Prostate gland (tissue), 2 donors: ENCODE measurements around the gene WWOX. TPM values are rescaled to one million over a fixed set of nuclear protein-coding genes. Genes with fewer than 3 reads are reported as not detected.

Experiments used
- DNase-seq: peaks from one replicate; pipeline ENCODE4 v3.0.0-alpha.2; 2019; ENCODE audit warnings: low spot score
- H3K27ac ChIP-seq, 2 donors: fragments of 200-600 bp; sonication (generic); 2 replicates each; pipeline ENCODE4 v1.5.1; 2017 to 2019
- H3K27me3 ChIP-seq: fragments of 200-600 bp; sonication (generic); replicated peaks from 2 replicates; pipeline ENCODE4 v1.5.1; 2019; ENCODE audit not compliant: insufficient read depth
- H3K36me3 ChIP-seq, 2 donors: fragments of 200-600 bp; sonication (generic); 1 replicate in 1 of 2; 2 replicates in 1 of 2; pipeline versions ENCODE4 v1.5.1 to v1.8.1; 2017 to 2019
- H3K4me1 ChIP-seq: fragments of 200-600 bp; sonication (generic); replicated peaks from 2 replicates; pipeline ENCODE4 v1.5.1; 2019
- H3K4me3 ChIP-seq, 2 donors: fragments of 200-600 bp; sonication (generic); 2 replicates each; pipeline ENCODE4 v1.5.1; 2017 to 2019
- H3K9me3 ChIP-seq: fragments of 200-600 bp; sonication (generic); 2 replicates; pipeline ENCODE4 v1.5.1; 2017
- POLR2A ChIP-seq: fragments of 450-650 bp; IDR thresholded peaks from one replicate; pipeline ENCODE4 v1.6.1; 2016; ENCODE audit warnings: antibody characterized with exemption, mild to moderate bottlenecking
- POLR2AphosphoS5 ChIP-seq: sonication (generic); formaldehyde crosslinking; IDR thresholded peaks from one replicate; pipeline ENCODE4 v1.6.1; 2017; ENCODE audit warnings: antibody characterized with exemption
- WGBS: methylation state at CpG from one replicate; pipeline ENCODE4 v1.1.5; 2018; 5-methylcytosine and 5-hydroxymethylcytosine counted together
- intact Hi-C: fragments of 100-400 bp; cut with DNase I; formaldehyde crosslinking; loops from one replicate; pipeline ENCODE4 v1.14.2; 2022
- total RNA-seq, 2 donors: library from RNA; depleted of rRNA; stranded (reverse); fragments of >200 nt; gene quantifications; one replicate each; pipeline ENCODE4 v1.1.0, GENCODE V29; 2016
- TF ChIP-seq, protein P1 (sequence below), 4 experiments: fragments of 200-600 bp in 2 of 4; fragments of 450-650 bp in 2 of 4; sonication (generic) in 2 of 4; IDR thresholded peaks; 1 replicate in 3 of 4; 2 replicates in 1 of 4; pipeline ENCODE4 v1.5.1; 2016 to 2019; ENCODE audit warnings: antibody characterized with exemption in 4 of 4, mild to moderate bottlenecking in 2 of 4, moderate library complexity in 2 of 4

The WWOX gene
- total RNA-seq, 2 donors from 2014 or later: 93.2 to 99.4 TPM

DNA sequence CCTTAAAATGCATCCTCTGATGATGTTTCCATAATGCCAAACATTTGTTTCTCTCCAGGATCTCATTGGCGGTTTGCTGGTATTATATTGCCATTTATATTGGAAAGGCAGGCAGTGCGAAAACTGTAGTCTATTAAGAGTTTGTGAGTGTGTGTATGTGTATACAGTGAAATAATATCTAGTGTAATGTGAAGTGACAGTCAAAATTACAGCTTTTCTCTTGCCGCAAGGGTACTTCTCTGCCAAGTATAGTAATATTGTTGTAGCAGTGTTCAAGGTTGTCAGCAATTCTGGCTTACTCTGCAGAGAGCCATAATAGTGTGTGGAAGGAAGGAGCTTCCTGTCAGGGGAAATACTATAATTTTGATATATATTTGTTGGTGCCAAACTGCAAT, 178.6 kb downstream of the WWOX start:
- intact Hi-C loops: no loop called here
- TF ChIP-seq POLR2A: no peak
- TF ChIP-seq, protein P1, sequence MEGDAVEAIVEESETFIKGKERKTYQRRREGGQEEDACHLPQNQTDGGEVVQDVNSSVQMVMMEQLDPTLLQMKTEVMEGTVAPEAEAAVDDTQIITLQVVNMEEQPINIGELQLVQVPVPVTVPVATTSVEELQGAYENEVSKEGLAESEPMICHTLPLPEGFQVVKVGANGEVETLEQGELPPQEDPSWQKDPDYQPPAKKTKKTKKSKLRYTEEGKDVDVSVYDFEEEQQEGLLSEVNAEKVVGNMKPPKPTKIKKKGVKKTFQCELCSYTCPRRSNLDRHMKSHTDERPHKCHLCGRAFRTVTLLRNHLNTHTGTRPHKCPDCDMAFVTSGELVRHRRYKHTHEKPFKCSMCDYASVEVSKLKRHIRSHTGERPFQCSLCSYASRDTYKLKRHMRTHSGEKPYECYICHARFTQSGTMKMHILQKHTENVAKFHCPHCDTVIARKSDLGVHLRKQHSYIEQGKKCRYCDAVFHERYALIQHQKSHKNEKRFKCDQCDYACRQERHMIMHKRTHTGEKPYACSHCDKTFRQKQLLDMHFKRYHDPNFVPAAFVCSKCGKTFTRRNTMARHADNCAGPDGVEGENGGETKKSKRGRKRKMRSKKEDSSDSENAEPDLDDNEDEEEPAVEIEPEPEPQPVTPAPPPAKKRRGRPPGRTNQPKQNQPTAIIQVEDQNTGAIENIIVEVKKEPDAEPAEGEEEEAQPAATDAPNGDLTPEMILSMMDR (IDR thresholded peaks at IDR 0.05): no peak
- TF ChIP-seq POLR2AphosphoS5: no peak
- no peaks in the 10 kb centered on the region for H3K27me3 ChIP-seq
- no peaks in the 10 kb centered on the region for H3K36me3 ChIP-seq
- H3K4me1 ChIP-seq: no peaks in the 10 kb centered on the region
- H3K9me3 ChIP-seq: no peaks in the 10 kb centered on the region
- DNase-seq: no peak
- no peak overlapping the region for H3K4me3 ChIP-seq
- WGBS: 91% methylated on average over 3 of the region's 3 CpGs
- H3K27ac ChIP-seq: no peak overlapping the region

DNA sequence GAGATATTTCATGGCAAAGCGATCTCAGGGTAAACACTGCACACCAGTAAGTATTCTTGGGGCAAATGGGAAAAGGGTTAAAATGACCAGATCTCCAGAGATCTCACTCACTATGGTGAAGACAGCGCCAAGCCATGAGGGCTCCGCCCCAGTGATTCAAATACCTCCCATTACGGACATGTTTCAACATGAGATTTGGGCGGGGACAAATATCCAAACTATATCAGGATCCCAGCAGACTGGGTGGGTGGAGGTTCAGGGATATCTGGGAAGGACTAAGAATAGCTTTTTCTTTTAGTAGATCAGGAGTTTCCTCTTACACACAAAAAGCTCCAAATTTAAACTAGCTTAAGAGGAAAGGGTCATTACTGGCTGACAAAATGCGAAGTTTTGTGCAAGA, 181.7 kb downstream of the WWOX start:
- Histone ChIP-seq H3K27me3 (no peaks in the 10 kb centered on the region), H3K36me3 (no peaks in the 10 kb centered on the region), H3K4me1 (no peaks in the 10 kb centered on the region), H3K9me3 (no peaks in the 10 kb centered on the region), H3K27ac (no peak overlapping the region), H3K4me3 (no peak overlapping the region)
- no peak for DNase-seq
- intact Hi-C loops: no loop called here
- WGBS: 65% methylated on average over 6 of the region's 6 CpGs
- TF ChIP-seq POLR2A (no peak), POLR2AphosphoS5 (no peak)
- TF ChIP-seq, protein P1 (IDR thresholded peaks at IDR 0.05): no peak

DNA sequence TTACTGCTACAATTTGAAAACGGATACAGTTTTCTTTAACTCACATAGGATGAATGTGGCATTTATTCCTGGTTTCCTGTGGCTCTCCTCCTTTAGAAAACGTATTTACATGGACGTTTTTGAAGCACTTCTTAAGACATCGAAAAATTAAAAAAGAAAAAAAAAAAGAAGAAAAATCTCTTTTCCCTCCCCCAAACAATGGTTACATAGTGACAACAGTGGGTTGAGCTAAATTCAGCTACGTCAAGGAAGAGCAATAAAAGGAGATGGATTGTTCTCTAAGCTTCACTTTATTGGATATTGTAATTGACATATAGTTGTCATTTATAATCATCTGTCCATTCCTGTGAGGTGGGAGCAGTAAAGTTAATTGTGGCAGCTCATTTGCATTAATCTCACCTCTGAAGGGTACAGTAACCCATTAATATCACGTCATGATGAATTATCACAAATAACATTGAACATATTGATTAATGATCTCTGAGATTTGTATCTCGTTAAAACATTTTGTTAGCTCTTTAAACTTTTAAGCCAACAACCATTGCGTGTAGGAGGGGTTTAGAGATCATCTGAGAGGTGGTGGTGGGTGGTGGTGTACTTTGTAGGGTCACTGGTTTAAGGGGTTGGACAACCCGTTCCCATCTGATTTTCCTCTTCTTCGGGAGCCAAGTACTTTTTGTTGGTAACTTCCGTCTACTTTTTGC, 184.2 kb downstream of the WWOX start:
- Histone ChIP-seq H3K27me3 (no peaks in the 10 kb centered on the region), H3K4me1 (no peaks in the 10 kb centered on the region), H3K27ac (no peak overlapping the region), H3K4me3 (no peak overlapping the region), H3K36me3 (no peaks in the 10 kb centered on the region), H3K9me3 (no peaks in the 10 kb centered on the region)
- TF ChIP-seq POLR2AphosphoS5 (no peak), POLR2A (no peak)
- TF ChIP-seq, protein P1 (IDR thresholded peaks at IDR 0.05): no peak
- no peak for DNase-seq
- 65% methylated on average over 11 of the region's 11 CpGs for WGBS
- intact Hi-C loops: no loop called here

DNA sequence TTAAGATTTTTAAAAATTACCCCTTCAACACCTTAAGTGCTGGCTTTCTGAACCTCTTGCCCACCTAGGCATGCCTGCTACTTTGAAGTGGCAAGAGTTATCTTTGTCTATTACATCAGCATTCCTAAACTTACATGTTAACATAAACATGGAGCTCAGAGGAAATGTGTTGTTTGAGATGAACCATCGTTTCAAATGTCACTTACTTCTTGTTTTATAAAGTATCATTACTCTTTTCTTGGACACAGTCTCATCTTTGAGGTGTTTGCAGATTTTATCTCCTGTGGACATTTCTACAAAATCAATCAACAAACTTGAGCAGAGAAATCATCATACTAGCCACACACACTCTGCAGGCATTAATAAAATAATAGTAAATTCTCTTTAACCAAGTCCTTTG, 184.9 kb downstream of the WWOX start:
- Histone ChIP-seq H3K4me3 (no peak overlapping the region), H3K4me1 (no peaks in the 10 kb centered on the region), H3K9me3 (no peaks in the 10 kb centered on the region), H3K36me3 (no peaks in the 10 kb centered on the region), H3K27me3 (no peaks in the 10 kb centered on the region), H3K27ac (no peak overlapping the region)
- TF ChIP-seq POLR2A (no peak), POLR2AphosphoS5 (no peak)
- TF ChIP-seq, protein P1 (IDR thresholded peaks at IDR 0.05): no peak
- 18% methylated on average over 1 of the region's 1 CpG for WGBS
- intact Hi-C loops: no loop called here
- DNase-seq: no peak

DNA sequence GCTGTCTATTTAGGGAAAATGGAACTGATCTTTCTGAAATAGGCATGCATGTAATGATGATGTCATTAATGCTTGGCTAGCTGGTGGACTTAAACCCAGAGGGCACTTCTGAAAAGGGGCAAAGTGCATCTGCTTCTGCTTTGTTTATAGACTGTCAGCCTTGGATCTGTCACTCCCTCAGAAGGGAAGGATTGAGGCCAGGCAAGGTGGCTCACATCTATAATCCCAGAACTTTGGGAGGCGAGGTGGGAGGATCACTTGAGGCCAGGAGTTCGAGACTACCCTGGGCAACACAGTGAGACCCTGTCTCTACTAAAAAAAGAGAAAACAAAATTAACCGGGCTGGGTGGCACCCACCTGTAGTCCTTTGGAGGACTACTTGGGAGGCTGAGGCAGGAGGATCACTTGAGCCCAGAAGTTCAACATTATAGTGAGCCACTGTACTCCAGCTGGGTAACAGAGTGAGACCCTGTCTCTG, 185.5 kb downstream of the WWOX start:
- H3K4me1 ChIP-seq: no peaks in the 10 kb centered on the region
- no peaks in the 10 kb centered on the region for H3K9me3 ChIP-seq
- intact Hi-C loops: no loop called here
- TF ChIP-seq POLR2AphosphoS5 (no peak), POLR2A (no peak)
- TF ChIP-seq, protein P1 (IDR thresholded peaks at IDR 0.05): no peak
- H3K36me3 ChIP-seq: no peaks in the 10 kb centered on the region
- H3K27ac ChIP-seq: no peak overlapping the region
- no peak for DNase-seq
- 96% methylated on average over 3 of the region's 3 CpGs for WGBS
- no peaks in the 10 kb centered on the region for H3K27me3 ChIP-seq
- H3K4me3 ChIP-seq: no peak overlapping the region
